HG03039 (cell line): ENCODE measurements around the gene GREM2.

Source experiments
- ATAC-seq: cut with Tn5 transposase; IDR thresholded peaks from one replicate; pipeline ENCODE4 v1.9.1; 2021; ENCODE audit warnings: mild to moderate bottlenecking, moderate library complexity; ENCODE audit not compliant: unreplicated experiment

GREM2 gene

DNA sequence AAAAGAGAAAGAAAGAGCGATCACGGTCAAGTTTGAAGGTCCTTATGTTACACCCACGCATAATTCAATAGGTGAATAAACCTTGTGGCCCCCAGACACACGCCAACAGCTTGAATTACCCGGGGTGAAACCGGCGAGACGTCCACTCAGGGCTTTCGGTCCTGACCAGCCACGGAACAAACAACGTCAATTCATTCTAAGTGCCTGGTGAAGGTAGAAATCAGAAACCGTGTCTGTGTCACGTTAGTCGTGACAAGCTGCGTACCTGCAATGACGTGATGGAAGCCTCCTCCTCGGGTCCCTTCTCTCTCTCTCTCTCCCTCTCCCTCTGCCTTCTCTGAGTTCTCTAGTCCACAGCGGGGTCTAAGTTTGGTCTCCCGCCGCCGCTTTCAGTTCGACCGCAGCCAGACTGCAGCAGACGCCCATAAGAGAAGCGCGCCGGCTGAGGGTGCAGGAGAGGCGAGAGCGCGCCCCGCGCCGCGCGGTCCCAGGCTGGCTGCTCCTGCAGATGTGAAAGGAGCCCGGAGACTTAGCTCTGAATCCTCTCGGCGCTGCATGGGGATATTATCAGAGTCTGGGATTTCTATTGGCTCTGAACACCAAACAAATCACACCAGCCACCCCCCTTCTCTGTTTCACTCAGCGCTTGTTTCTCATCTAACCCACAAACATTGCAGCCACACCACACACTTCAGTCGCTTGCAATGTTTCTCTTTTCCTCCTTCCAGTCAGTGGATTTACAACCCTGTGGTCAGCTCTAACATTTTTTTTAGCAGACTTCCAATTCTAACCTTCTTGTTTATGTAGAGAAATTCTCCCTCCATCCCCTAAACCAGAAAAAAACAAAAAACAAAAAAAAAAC, at the start of gene GREM2:
Gene GREM2 (minus strand): TSS at position 537 of the 862 bp plus-strand sequence. CDS start 118,680 bp downstream, outside the sequence.
- peak; percentile 95 for ATAC-seq

DNA sequence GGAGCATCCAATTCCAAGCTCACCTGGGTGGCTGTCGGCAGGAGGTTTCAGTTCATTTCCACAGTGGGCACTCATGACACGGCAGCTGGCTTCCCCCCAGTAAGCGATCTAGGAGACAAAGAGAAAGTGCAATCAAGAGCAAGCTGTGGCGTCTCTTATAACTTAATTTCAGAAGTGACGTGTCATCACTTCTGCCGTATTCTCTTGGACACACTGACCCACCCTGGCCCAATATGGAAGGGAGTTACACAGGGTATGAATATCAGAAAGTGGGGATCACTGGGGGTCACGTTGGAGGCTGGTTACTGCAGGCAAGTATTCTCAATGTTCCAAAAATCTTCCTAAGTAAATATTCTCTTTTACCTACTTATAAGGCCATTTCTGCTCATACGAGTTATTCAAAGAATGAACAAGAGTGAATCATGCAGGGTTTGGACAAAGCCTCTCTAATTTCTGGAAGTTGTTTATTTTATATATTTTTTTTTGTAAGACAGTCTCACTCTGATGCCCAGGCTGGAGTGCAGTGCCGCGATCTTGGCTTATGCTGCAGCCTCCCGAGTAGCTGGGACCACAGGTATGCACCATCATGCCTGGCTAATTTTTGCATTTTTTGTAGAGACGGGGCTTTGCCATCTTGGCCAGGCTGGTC, 46.5 kb upstream of the GREM2 start:
- no peak for ATAC-seq

DNA sequence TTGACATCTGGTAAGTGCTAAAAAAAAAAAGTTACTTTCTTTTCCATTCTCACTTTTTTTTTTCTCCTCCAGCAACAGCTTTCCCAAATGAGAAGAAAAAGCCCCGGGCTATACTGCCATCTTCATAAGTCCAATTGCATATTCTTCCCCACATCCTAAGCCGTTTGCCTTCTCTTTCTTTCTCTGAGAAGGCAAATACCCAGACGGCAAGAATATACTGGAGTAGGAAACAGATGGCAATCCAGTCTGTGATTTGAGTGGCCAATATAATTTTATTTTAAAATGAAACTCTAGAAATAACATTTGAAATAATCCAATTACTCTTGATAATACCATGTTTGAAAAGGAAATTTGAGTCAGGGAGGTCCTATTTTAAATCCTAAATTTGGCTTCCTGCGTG, 44.6 kb upstream of the GREM2 start:
- ATAC-seq: no peak

DNA sequence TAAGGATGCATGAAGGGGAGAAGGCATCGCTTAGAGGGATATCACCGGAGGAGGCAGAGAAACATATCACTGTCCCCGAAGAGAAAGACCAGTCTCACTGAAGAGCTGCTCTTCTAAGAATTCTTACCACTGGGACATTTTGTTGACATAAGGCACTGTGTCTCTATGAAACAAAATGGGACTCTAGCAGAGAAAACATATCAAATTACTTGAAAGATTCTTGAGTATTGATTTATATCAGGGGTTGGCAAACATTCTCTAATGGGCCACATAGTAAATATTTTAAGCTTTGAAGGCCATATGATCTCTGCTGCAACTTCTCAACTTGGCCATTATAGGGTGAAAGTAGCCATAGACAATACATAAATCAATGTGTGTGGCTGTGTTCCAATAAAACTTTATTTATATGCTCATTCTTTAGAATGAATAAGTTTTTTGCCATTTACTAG, 41.0 kb upstream of the GREM2 start:
- no peak for ATAC-seq

DNA sequence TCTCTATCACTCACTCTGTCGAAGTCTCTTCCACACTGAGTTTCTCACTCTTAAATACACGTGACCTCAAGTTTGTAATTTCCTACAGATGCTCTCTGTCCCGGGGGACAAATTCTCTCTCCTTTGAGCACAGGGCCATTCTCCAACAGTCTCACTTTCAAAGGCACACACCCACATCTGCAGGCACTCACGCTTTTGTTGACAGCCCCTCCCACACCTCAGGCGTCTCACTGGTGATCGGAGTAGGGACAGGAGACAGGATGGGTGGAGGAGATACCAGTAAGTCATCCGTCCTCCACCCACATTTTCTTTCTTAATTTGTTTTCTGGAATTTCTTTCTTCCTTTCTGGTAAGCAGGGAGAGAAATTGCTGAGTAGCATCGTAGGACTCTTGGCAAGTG, 40.6 kb upstream of the GREM2 start:
- ATAC-seq: no peak

DNA sequence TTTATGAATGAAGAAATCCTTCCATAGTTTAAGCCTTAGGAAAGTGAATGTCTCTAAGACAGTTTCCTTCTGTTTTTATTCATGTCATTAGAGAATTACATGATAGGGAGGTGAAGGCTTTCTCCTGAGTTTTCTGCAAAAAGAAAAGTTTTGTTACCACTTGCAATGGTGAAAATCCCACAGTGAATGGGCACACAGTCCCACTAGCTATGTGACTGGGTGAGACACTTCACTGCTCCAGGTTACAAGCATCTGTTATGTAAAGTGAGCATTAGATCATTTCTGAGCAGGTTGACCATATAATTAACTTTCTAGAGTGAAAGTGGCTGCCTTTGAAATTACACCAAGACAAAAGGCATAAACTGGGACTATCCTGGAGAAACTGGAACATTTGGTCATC, 38.9 kb upstream of the GREM2 start:
- ATAC-seq: no peak

DNA sequence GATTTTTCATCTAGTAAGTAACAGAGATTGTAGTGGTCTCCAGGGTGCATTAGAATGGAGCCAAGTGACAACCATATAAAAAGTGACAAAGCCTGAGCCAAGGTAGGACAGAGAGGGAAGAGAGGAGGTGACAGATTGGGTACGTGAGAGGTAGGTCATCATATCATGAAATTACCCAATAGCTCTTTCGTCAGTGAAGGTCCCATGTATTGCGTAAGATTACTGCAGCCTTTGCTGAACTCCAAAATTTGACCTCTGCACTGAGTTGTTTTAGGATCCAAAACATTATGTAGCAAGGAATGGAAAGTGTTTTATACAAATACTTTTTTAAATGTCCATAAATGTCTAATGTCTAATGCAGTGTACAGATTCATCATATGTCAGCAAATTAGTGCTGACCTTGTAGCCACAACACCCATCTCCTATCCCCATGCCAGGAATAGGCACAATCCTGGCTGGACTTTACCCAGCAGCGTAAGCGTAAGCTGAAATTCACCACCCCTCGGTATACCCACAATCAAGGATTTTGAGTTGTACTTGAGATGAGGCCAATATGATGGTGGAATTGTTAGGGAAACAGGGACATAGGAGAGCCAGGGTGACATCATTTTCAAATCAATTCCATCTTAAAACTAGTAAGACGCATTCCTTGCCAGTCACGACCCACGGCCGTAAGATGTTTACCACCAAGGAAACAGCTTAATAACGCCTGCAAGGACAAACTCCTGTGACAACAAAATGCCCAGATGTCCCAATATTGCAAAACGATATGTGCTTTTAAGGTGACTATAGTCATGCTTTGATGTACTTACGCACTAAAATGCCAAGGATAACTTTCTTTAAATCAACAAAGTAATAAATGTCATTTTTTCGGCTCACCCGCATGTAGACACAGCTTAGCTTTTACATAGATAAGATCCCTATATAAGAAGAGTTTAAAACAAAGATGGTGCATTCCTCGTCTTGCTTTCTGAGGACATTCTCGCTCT, 38.1 kb upstream of the GREM2 start:
- ATAC-seq: no peak

DNA sequence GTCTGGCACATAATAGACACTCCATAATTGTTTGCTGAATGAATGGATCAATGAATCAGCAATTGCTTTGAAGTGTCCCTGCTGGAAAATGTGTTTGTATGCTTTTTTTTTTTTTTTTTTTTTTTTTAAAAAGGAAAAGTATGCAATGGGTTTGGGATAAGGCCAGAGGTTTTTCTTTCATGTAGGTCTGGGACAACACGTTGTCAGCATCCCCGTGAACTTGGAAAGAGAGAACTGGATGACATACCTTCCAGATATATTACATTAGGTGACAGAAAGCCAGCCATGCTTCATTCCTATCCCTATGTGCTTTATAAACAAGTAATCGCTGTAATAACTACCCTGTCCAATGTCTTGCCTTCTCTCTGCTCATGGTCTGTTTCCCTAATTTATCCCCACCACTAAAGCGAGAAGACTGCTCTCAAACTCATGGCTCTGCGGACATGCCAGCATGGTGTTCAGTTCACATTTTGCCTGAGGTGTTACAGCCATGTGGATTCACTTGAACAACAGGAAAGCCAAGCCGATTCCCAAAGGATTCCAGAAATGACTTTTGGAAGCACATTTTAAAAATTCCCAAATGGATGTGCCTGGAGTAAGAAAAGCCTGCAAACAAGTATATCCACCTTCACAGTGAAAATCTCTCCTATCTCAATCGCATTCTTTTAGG, 34.8 kb upstream of the GREM2 start:
- ATAC-seq: no peak

DNA sequence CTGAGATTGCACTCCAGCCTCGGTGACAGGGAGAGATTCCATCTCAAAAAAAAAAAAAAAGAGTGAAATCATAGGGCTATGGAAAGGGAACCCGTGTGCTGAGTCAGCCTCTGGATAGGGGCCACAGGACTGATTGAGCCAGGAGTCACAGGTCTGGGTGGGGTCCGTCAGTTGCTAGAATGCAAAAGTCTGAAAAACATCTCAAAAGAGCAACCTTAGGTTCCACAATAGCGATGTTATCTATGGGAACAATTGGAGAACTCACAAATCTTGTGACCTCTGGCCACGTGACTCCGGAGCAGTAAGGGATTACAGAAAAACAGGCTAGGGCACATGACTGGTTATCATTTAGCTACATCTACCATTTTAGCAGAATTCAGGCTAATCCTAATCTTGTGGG, 32.8 kb upstream of the GREM2 start:
- no peak for ATAC-seq

DNA sequence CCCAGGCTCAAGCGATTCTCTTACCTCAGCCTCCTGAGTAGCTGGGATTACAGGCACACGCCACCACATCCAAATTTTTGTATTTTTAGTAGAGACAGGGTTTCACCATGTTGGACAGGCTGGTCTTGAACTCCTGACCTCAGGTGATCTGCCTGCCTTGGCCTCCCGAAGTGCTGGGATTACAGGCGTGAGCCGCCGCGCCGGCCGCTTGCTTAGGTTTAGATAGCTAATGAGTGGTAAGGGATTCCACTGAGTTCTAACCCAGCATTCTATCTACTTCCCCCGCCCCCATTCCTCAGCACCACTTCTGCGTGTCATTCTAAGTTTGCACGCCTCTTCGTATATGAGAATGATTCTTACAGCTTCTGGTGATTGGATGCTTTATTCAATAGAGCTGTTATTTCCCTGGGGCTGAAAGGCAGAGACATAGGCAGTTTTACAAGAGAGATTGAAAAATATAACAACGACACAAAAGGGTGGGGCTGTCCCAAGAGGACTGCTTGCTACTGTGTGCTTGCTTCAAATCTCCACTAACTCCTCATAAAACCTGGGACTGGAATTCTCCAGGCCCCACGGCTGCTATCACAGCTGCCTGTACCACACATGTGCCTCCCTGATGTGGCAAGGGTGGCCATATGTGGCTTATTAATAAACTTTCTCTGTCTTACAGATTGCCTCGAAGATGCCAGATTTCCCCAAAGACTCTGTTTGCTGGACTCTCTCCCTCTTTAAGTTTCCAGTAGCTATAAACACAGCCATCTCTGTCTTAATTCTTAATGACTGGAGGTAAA, 23.7 kb upstream of the GREM2 start:
- ATAC-seq: no peak

DNA sequence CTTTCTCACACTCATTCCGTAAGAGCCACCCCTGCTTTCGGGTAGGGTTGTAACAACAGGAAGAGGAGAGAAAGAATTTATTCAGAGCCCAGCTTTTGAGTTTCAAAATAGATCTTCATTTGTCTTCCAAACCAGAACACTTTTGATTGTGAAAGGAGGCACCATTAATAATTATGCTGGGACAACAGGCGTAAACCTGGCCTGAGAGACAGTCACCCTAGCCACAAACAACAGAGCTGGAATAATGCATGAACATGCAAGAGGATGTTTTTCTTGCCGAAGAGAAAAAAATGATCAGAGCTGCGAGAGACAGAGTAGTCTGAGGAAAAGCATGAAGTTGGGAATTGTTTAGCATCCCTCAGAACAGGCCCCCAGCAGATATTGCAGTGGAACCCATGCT, 18.5 kb upstream of the GREM2 start:
- no peak for ATAC-seq

DNA sequence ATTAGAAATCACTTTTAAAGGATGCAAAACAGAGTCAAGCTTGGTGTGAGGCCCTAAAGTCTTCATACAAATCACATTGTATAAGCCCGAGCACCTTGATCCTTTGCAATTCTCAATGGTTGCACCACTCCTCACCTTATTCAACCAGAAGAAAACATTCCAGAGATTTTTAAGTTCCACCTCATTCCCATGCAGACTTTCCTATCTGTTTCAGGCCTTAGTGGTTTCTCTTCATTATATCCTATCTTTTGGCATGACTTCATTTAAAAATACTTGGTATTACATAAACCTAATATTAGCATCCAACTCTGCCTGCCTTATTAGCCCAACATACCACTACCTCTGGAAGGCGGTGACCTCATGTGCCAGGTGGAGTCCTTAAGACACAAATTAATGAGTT, 9.3 kb upstream of the GREM2 start:
- ATAC-seq: no peak

DNA sequence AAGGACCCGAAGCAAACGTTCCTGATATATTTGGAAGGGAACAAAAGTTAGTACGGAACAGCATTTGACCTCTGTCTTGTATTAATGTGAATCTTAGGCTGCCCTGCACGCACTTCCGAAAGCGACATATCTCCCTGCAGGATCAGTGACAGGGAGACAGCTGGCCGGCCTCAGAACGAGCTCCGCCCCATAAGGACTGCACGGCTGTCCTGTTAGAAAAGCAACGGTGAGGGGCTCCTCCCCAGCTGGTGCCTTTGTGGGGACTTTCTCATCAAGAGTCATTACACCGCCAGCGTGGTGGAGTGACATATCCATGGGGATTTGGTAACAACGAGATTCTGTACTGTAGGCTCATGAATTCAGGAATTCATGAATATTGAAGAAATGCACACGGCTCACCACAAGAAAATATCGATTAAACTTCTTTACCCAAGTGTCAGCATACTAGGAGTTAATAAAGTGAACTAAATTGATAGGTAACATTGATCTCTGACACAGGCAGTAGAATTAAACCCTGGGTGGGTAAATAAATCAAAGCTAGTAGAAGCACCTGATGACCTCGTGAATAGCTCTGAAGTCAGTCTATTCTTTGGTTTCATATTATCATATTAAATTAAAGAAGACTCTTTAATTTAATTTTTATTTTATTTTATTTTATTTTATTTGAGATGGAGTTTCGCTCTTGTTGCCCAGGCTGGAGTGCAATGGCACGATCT, 8.1 kb upstream of the GREM2 start:
- no peak for ATAC-seq

DNA sequence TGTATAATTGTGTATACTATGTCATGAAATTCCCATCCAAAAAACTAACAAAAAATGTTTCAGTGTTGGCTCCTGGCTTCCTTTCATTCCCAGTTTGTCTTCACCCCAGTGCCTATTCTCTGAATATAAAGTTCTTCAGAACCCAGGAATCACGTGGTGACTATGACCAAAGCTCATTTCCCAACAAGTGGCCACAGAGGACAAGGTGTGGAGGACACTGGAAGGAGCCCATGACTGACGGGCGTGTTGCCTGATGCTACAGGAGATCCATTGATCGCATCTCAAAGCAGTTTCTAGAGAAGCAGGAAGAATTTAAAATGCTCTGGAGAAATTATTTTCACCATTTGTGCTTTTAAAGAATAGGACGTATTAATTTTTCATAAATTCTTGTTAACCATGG, 7.4 kb upstream of the GREM2 start:
- no peak for ATAC-seq

DNA sequence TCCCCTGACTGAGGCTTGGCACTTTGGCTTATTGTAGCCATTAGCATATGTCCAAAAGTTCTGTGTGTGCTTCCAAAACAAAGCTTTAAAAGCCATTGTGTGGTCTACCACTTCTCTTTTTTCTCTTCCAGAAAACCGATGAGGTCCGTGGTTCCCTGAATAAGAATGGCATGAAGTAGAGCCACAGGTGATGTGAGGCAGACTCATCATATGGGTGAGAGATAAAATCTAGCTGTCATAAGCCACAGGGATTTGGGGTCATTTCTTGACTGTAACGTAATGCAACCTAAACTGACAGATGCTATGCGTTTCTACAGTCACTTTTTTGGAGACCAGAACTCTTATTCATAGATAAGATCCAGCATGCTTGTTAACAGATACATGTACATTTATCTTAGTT, 7.0 kb upstream of the GREM2 start:
- no peak for ATAC-seq

DNA sequence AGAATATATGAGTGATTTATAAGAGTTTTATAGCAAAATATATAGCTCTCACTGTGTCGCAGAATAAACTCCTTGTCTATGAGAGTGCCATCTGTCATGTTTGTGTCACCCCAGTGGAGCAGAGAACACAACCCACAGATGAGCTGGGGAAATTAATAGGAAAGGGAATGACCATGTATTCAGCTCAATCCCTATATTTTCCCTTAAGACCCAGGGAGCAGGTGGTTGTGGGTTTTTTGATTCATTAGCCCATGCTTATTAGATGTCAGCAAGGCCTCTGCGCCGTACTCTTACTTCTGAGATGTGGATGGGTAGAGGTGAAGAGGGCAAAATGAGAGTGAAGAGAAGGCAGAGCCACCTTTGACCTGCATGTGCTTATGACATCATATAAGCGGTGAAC, 4.1 kb upstream of the GREM2 start:
- ATAC-seq: no peak

DNA sequence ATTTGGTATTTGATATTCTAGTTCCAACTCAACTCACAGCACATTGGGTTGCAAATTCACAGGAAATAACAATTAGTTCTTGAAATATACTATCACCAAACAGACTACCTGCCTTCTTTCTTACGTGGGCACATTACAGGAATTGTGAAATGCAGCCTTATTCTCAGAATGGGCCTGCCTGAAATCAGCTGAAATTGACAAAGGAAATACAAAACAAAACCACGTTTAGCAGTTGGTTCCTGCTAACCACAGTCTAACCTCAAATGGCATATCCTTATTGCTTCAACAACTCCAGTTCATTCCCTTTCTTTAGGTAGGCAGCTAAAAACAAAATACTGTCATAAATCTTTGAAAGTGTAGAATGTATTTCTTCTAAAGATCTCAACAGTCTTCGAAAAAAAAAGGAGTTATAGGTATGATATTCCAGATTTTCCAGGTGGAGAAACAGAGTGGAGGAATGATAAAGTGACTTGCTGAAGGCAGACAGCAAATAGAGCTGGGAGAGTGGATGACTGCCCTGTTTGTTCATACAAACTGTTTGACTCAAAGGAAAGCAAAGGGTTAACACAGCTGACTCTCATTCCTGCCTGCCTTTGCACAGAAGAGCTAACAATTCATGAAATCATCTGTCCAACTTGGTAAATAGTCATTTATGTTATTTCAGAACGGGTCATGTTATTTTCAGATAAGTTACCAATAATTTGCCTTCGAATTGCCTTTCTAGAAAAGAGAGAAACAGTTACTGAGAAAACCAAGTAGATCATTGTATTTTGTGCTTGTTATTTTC, 1.6 kb upstream of the GREM2 start:
- ATAC-seq: no peak

DNA sequence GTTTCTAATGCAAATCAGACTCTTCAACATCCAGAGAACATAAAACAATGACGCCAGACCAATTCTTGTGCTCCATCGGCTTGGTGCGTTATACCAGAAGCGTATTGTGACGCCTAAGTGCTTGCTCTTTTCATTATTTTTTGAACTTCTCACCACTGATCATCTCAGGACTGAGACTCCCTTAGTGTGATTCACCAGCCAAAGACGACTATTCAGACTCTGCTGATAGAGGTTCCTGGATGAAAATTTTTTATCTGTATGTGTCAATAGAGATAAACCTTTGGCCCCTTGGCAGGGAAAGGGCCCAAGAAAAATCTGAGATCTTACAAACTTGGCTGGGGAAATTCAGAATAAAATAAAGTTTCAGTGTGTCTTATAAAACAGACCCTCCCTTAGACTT, 856 bp upstream of the GREM2 start:
- ATAC-seq: no peak
